Uterus (tissue), 4 donors: ENCODE measurements around the gene MICAL1. TPM values are rescaled to one million over a fixed set of nuclear protein-coding genes. Genes with fewer than 3 reads are reported as not detected.
A peak's percentile ranks its signal among the peaks of the same experiment; 100 is the strongest.

Source experiments
- DNase-seq, 2 donors: peaks; one replicate each; pipeline ENCODE4 v3.0.0-alpha.2; 2019 to 2020
- H3K27ac ChIP-seq, 2 donors: fragments of 200-600 bp; sonication (generic); 1 replicate in 1 of 2; 2 replicates in 1 of 2; pipeline ENCODE4 v1.5.1; 2016 to 2018
- H3K27me3 ChIP-seq, 2 donors: fragments of 200-600 bp; sonication (generic); one replicate each; pipeline ENCODE4 v1.5.1; 2018 to 2019; ENCODE audit warnings: control low read depth in 1 of 2
- H3K36me3 ChIP-seq, 2 donors: fragments of 200-600 bp; sonication (generic); one replicate each; pipeline ENCODE4 v1.5.1; 2019; ENCODE audit warnings: control low read depth in 1 of 2
- H3K4me1 ChIP-seq, 2 donors: fragments of 200-600 bp; sonication (generic); one replicate each; pipeline ENCODE4 v1.5.1; 2018 to 2019; ENCODE audit warnings: control low read depth in 1 of 2
- H3K4me3 ChIP-seq, 2 donors: fragments of 200-600 bp; sonication (generic); 1 replicate in 1 of 2; 2 replicates in 1 of 2; pipeline ENCODE4 v1.5.1; 2018 to 2019; ENCODE audit warnings: mild to moderate bottlenecking in 1 of 2
- H3K9me3 ChIP-seq, 2 donors: fragments of 200-600 bp; sonication (generic); one replicate each; pipeline ENCODE4 v1.5.1; 2019; ENCODE audit warnings: control low read depth in 1 of 2
- CTCF ChIP-seq, 4 experiments: fragments of 200-600 bp in 2 of 4; fragments of 450-650 bp in 2 of 4; sonication (generic) in 2 of 4; IDR thresholded peaks; one replicate each; pipeline ENCODE4 v1.5.1; 2016 to 2019; ENCODE audit warnings: antibody characterized with exemption in 4 of 4, mild to moderate bottlenecking in 2 of 4, moderate library complexity in 1 of 4
- POLR2A ChIP-seq, 2 donors: fragments of 450-650 bp; IDR thresholded peaks; one replicate each; pipeline ENCODE4 v1.6.1; 2016; ENCODE audit warnings: antibody characterized with exemption in 2 of 2, mild to moderate bottlenecking in 1 of 2, moderate library complexity in 1 of 2
- intact Hi-C: fragments of 100-400 bp; cut with DNase I; formaldehyde crosslinking; loops from one replicate; pipeline ENCODE4 v1.15.1; 2023; ENCODE audit warnings: low total_unique reads
- total RNA-seq, 4 donors: library from RNA; depleted of rRNA in 3 of 4; stranded (reverse); fragments of >200 nt in 3 of 4; gene quantifications; one replicate each; pipeline versions ENCODE4 v1.1.0 to v1.2.4, GENCODE V29; 2014 to 2023
- donor health status: DM: yes; HTN: yes; CAD: no.

MICAL1 gene
- total RNA-seq, 4 donors from 2014 or later: 27.2 to 46.1 (median 36.2) TPM

GRCh38 chr6:109480993-109481480 is 25.5 kb upstream of the MICAL1 start:
- no peak for TF ChIP-seq POLR2A (IDR thresholded peaks at IDR 0.05)
- no peak for TF ChIP-seq CTCF (IDR thresholded peaks at IDR 0.05)
- intact Hi-C loops: no loop called here
- H3K27me3 ChIP-seq: no peaks in the 10 kb centered on the region
- H3K4me1 ChIP-seq: peaks cover 0 to 9% of the 10 kb centered on the region in 2 donors
- H3K4me3 ChIP-seq: peak overlapping the region in 1 of 2 donors; percentile 3
- no peaks in the 10 kb centered on the region for H3K9me3 ChIP-seq
- H3K27ac ChIP-seq: no peak overlapping the region
- H3K36me3 ChIP-seq: no peaks in the 10 kb centered on the region
- DNase-seq: no peak

- Histone ChIP-seq H3K27me3 (no peaks in the 10 kb centered on the region), H3K4me3 (no peak overlapping the region), H3K27ac (no peak overlapping the region), H3K4me1 (peaks cover 0 to 9% of the 10 kb centered on the region in 2 donors), H3K36me3 (no peaks in the 10 kb centered on the region), H3K9me3 (no peaks in the 10 kb centered on the region)
- no peak for TF ChIP-seq POLR2A (IDR thresholded peaks at IDR 0.05)
- no peak for TF ChIP-seq CTCF (IDR thresholded peaks at IDR 0.05)
- DNase-seq: no peak
- intact Hi-C loops: no loop called here
Observed at GRCh38 chr6:109478841-109479624, 23.5 kb upstream of the MICAL1 start.

- no peaks in the 10 kb centered on the region for H3K36me3 ChIP-seq
- H3K4me1 ChIP-seq: peaks cover 0 to 9% of the 10 kb centered on the region in 2 donors
- no peak for DNase-seq
Observed at GRCh38 chr6:109478222-109478805, 22.7 kb upstream of the MICAL1 start.

GRCh38 chr6:109477725-109478124 is 22.2 kb upstream of the MICAL1 start:
- H3K27ac ChIP-seq: no peak overlapping the region
- TF ChIP-seq POLR2A (IDR thresholded peaks at IDR 0.05) (no peak), CTCF (IDR thresholded peaks at IDR 0.05) (no peak)
- intact Hi-C loops: no loop called here
- H3K9me3 ChIP-seq: no peaks in the 10 kb centered on the region
- no peak overlapping the region for H3K4me3 ChIP-seq
- DNase-seq: no peak
- peaks cover 0 to 9% of the 10 kb centered on the region in 2 donors for H3K4me1 ChIP-seq
- H3K27me3 ChIP-seq: no peaks in the 10 kb centered on the region
- no peaks in the 10 kb centered on the region for H3K36me3 ChIP-seq

More at GRCh38 chr6:109478222-109478805, 22.7 kb upstream of the MICAL1 start:
- Histone ChIP-seq H3K27me3 (no peaks in the 10 kb centered on the region), H3K9me3 (no peaks in the 10 kb centered on the region), H3K4me3 (no peak overlapping the region), H3K27ac (no peak overlapping the region)
- TF ChIP-seq CTCF (IDR thresholded peaks at IDR 0.05): no peak
- no peak for TF ChIP-seq POLR2A (IDR thresholded peaks at IDR 0.05)
- intact Hi-C loops: no loop called here

- TF ChIP-seq CTCF (IDR thresholded peaks at IDR 0.05): no peak
- TF ChIP-seq POLR2A (IDR thresholded peaks at IDR 0.05): no peak
- intact Hi-C loops: no loop called here
- no peaks in the 10 kb centered on the region for H3K27me3 ChIP-seq
- H3K27ac ChIP-seq: no peak overlapping the region
- H3K4me1 ChIP-seq: peaks cover 0 to 9% of the 10 kb centered on the region in 2 donors
- no peaks in the 10 kb centered on the region for H3K9me3 ChIP-seq
- H3K4me3 ChIP-seq: no peak overlapping the region
- no peak for DNase-seq
- no peaks in the 10 kb centered on the region for H3K36me3 ChIP-seq
Observed at GRCh38 chr6:109477184-109477583, 21.6 kb upstream of the MICAL1 start.
